ENCODE data around the gene ZNF799.

- TF ChIP-seq POLR2AphosphoS5 (IDR thresholded peaks at IDR 0.05; ENCODE audit: low read depth, low read length), result peak; percentile 58; the same call in 1 of the 2 replicates
- no peak for TF ChIP-seq TAF1 (IDR thresholded peaks at IDR 0.05; ENCODE audit: borderline replicate concordance, insufficient read depth, low read length)
- TF ChIP-seq FOXP2 (optimal IDR thresholded peaks at IDR 0.05; ENCODE audit: borderline replicate concordance, extremely low read depth, extremely low read length, insufficient read depth), result peak; percentile 46
These were observed 35.6 kb downstream of the ZNF799 start, which contains the start of gene ZNF442 for GRCh38 chr19:12365236-12366162.
